NB4 (cell line): Measurements from ENCODE around the gene IFT74.

ENCODE experiments used
- DNase-seq: peaks from one replicate; pipeline ENCODE4 v3.0.0; 2010; ENCODE audit warnings: low read depth
- H3K4me3 ChIP-seq: one replicate; pipeline ENCODE4 v1.5.1; 2011; ENCODE audit warnings: mild to moderate bottlenecking, low read depth, low read length, moderate library complexity
- MAX ChIP-seq: IDR thresholded peaks from 2 replicates; pipeline ENCODE4 v1.6.1; 2011; ENCODE audit warnings: low read depth, low read length
- MYC ChIP-seq: IDR thresholded peaks from 2 replicates; pipeline ENCODE4 v1.6.1; 2011; ENCODE audit warnings: low read depth, low read length
- POLR2A ChIP-seq: IDR thresholded peaks from 2 replicates; pipeline ENCODE4 v1.6.1; 2011; ENCODE audit warnings: mild to moderate bottlenecking; ENCODE audit not compliant: insufficient read length; ENCODE audit errors: extremely low read depth
- TF ChIP-seq, protein P1 (sequence below): IDR thresholded peaks from one replicate; pipeline ENCODE4 v1.5.1; 2012; ENCODE audit warnings: low read depth, low read length

Gene IFT74

GRCh38 chr9:27029186-27029585, 73.0 kb downstream of the IFT74 start:
- TF ChIP-seq MAX (no peak), MYC (no peak), POLR2A (no peak)
- TF ChIP-seq, protein P1, sequence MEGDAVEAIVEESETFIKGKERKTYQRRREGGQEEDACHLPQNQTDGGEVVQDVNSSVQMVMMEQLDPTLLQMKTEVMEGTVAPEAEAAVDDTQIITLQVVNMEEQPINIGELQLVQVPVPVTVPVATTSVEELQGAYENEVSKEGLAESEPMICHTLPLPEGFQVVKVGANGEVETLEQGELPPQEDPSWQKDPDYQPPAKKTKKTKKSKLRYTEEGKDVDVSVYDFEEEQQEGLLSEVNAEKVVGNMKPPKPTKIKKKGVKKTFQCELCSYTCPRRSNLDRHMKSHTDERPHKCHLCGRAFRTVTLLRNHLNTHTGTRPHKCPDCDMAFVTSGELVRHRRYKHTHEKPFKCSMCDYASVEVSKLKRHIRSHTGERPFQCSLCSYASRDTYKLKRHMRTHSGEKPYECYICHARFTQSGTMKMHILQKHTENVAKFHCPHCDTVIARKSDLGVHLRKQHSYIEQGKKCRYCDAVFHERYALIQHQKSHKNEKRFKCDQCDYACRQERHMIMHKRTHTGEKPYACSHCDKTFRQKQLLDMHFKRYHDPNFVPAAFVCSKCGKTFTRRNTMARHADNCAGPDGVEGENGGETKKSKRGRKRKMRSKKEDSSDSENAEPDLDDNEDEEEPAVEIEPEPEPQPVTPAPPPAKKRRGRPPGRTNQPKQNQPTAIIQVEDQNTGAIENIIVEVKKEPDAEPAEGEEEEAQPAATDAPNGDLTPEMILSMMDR = no peak
- DNase-seq = no peak

GRCh38 chr9:27033815-27034403, 77.7 kb downstream of the IFT74 start:
- TF ChIP-seq MAX (no peak), POLR2A (no peak), MYC (no peak)
- TF ChIP-seq, protein P1 = peak; percentile 86
- DNase-seq = peak; percentile 73
- no peak overlapping the region for H3K4me3 ChIP-seq

More at GRCh38 chr9:27029186-27029585, 73.0 kb downstream of the IFT74 start:
- no peak overlapping the region for H3K4me3 ChIP-seq

GRCh38 chr9:27037499-27037898, 81.3 kb downstream of the IFT74 start:
- no peak for DNase-seq
- H3K4me3 ChIP-seq = no peak overlapping the region
- TF ChIP-seq MYC (no peak), POLR2A (no peak), MAX (no peak)
- TF ChIP-seq, protein P1 = no peak

- TF ChIP-seq MYC (no peak), MAX (no peak), POLR2A (no peak)
- TF ChIP-seq, protein P1 = no peak
- DNase-seq = no peak
Observed at GRCh38 chr9:27041746-27042145, 85.5 kb downstream of the IFT74 start.

GRCh38 chr9:27042476-27042875, 86.3 kb downstream of the IFT74 start:
- no peak for DNase-seq
- H3K4me3 ChIP-seq = no peak overlapping the region
- TF ChIP-seq MAX = no peak
- TF ChIP-seq, protein P1 = no peak
- no peak for TF ChIP-seq POLR2A
- TF ChIP-seq MYC = no peak

More at GRCh38 chr9:27041746-27042145, 85.5 kb downstream of the IFT74 start:
- H3K4me3 ChIP-seq = no peak overlapping the region

DNA sequence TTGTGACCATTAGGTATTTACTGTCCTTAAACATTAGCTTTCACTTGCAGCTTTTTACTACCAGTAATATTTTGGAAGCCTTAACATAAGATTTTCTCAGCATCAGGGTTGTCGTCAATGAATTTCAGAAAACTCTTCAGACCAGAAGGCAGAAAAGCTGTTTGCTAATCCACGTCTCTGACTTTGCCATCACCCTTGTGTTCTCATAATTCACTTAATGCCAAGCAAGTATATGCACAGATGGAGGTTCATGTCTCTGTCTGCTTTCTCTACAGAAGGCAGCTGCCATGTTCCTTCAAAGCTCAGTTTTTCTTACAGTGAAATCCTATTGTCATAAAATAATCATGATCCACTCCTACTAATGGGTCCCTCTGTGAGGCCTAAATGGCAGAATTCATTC, 87.0 kb downstream of the IFT74 start:
- no peak for DNase-seq
- TF ChIP-seq POLR2A = no peak
- no peak for TF ChIP-seq MYC
- TF ChIP-seq MAX = no peak
- TF ChIP-seq, protein P1 = no peak
- no peak overlapping the region for H3K4me3 ChIP-seq
